ENCODE results near the gene AKAP6.

AKAP6 gene

DNA sequence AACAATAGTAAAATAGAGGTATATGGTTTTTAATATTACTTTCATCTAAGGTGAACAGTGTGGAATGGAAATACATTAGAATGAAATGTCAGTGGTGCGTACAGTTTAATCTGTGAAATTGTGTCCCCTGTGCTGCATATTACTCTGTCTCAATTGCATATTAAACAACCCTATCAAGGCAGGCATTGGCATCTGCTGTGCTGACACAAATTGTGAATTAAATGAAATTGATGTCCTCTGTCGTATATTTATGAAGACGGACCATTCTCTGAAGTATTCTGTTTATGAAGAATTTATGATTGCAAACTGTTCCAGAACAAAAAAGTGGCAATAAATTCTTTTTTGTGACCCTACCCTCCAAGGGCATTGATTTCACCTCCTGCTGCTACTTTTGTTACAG is 405.2 kb downstream of the AKAP6 start:
- Histone ChIP-seq H3K9ac (no peak overlapping the region), H3K4me1 (ENCODE audit: low read depth, poor library complexity, severe bottlenecking) (no peaks in the 10 kb centered on the region), H3K27me3 (ENCODE audit: insufficient read depth, low read depth) (no peaks in the 10 kb centered on the region), H3K27ac (no peak overlapping the region), H4K20me1 (ENCODE audit: insufficient read depth) (no peaks in the 10 kb centered on the region), H3K4me3 (IDR thresholded peaks at IDR 0.05; ENCODE audit: insufficient read depth, low read depth, low read length) (no peak overlapping the region), H3K36me3 (ENCODE audit: insufficient read depth) (no peaks in the 10 kb centered on the region), H3K79me2 (ENCODE audit: insufficient read depth, low read depth) (no peaks in the 10 kb centered on the region), H2AFZ (ENCODE audit: low read depth) (no peak overlapping the region), H3K4me2 (no peak overlapping the region)
- TF ChIP-seq, protein P1, sequence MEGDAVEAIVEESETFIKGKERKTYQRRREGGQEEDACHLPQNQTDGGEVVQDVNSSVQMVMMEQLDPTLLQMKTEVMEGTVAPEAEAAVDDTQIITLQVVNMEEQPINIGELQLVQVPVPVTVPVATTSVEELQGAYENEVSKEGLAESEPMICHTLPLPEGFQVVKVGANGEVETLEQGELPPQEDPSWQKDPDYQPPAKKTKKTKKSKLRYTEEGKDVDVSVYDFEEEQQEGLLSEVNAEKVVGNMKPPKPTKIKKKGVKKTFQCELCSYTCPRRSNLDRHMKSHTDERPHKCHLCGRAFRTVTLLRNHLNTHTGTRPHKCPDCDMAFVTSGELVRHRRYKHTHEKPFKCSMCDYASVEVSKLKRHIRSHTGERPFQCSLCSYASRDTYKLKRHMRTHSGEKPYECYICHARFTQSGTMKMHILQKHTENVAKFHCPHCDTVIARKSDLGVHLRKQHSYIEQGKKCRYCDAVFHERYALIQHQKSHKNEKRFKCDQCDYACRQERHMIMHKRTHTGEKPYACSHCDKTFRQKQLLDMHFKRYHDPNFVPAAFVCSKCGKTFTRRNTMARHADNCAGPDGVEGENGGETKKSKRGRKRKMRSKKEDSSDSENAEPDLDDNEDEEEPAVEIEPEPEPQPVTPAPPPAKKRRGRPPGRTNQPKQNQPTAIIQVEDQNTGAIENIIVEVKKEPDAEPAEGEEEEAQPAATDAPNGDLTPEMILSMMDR (conservative IDR thresholded peaks at IDR 0.05; ENCODE audit: low read depth, low read length), result no peak

- H4K20me1 ChIP-seq (ENCODE audit: insufficient read depth), result no peaks in the 10 kb centered on the region
- H3K79me2 ChIP-seq (ENCODE audit: insufficient read depth, low read depth), result no peaks in the 10 kb centered on the region
- no peak overlapping the region for H2AFZ ChIP-seq (ENCODE audit: low read depth)
- TF ChIP-seq, protein P1 (conservative IDR thresholded peaks at IDR 0.05; ENCODE audit: low read depth, low read length), result no peak
- no peak overlapping the region for H3K4me2 ChIP-seq
- no peak overlapping the region for H3K9ac ChIP-seq
- H3K36me3 ChIP-seq (ENCODE audit: insufficient read depth), result no peaks in the 10 kb centered on the region
- no peak overlapping the region for H3K4me3 ChIP-seq (IDR thresholded peaks at IDR 0.05; ENCODE audit: insufficient read depth, low read depth, low read length)
- no peaks in the 10 kb centered on the region for H3K27me3 ChIP-seq (ENCODE audit: insufficient read depth, low read depth)
- H3K27ac ChIP-seq, result no peak overlapping the region
- no peaks in the 10 kb centered on the region for H3K4me1 ChIP-seq (ENCODE audit: low read depth, poor library complexity, severe bottlenecking)
Observed at GRCh38 chr14:32737621-32738020, 408.5 kb downstream of the AKAP6 start.

DNA sequence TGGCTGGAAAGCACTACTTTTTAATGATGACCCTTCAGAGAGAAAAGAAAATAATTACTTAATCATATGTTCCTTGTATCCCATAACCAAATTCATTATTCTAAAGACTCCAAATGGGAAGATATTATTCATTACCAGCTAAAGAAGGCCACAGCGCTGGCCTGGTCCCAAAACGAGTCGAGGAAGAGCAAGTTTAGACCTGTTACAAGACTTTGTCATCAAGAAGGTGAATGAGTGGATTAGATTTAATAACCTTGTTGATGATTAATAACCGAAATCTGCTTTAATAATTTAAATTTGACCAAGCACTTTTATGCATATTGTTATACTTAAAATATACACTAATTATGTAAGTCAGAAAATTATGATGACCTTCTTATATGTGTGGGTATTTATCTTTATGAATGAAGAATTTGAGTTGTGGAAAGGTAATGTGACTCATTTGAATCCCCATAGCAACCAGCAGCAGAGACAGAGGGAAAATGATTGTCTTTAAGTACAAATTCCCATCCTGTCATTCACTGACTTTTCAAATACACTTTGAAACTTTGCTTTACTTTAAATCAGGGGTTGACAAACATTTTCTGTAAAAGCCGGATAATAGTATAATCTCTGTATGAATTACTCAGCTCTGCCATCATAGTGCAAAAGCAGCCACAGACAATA is 409.2 kb downstream of the AKAP6 start:
- H3K4me1 ChIP-seq (ENCODE audit: low read depth, poor library complexity, severe bottlenecking), result no peaks in the 10 kb centered on the region
- TF ChIP-seq, protein P1 (conservative IDR thresholded peaks at IDR 0.05; ENCODE audit: low read depth, low read length), result no peak
- no peak overlapping the region for H2AFZ ChIP-seq (ENCODE audit: low read depth)
- no peak overlapping the region for H3K27ac ChIP-seq
- H4K20me1 ChIP-seq (ENCODE audit: insufficient read depth), result no peaks in the 10 kb centered on the region
- H3K4me3 ChIP-seq (IDR thresholded peaks at IDR 0.05; ENCODE audit: insufficient read depth, low read depth, low read length), result no peak overlapping the region
- H3K27me3 ChIP-seq (ENCODE audit: insufficient read depth, low read depth), result no peaks in the 10 kb centered on the region
- no peaks in the 10 kb centered on the region for H3K79me2 ChIP-seq (ENCODE audit: insufficient read depth, low read depth)
- H3K4me2 ChIP-seq, result no peak overlapping the region
- no peak overlapping the region for H3K9ac ChIP-seq
- H3K36me3 ChIP-seq (ENCODE audit: insufficient read depth), result no peaks in the 10 kb centered on the region

- Histone ChIP-seq H4K20me1 (ENCODE audit: insufficient read depth) (no peaks in the 10 kb centered on the region), H2AFZ (ENCODE audit: low read depth) (no peak overlapping the region), H3K27ac (no peak overlapping the region), H3K4me1 (ENCODE audit: low read depth, poor library complexity, severe bottlenecking) (no peaks in the 10 kb centered on the region), H3K27me3 (ENCODE audit: insufficient read depth, low read depth) (no peaks in the 10 kb centered on the region), H3K79me2 (ENCODE audit: insufficient read depth, low read depth) (no peaks in the 10 kb centered on the region), H3K9ac (no peak overlapping the region), H3K4me2 (no peak overlapping the region), H3K36me3 (ENCODE audit: insufficient read depth) (no peaks in the 10 kb centered on the region), H3K4me3 (IDR thresholded peaks at IDR 0.05; ENCODE audit: insufficient read depth, low read depth, low read length) (no peak overlapping the region)
- TF ChIP-seq, protein P1 (conservative IDR thresholded peaks at IDR 0.05; ENCODE audit: low read depth, low read length), result no peak
Observed at GRCh38 chr14:32744811-32745445, 415.8 kb downstream of the AKAP6 start.

Data from KMS-11 (cell line).